ENCODE measurements around the gene AKR1C1. TPM values are rescaled to one million over a fixed set of nuclear protein-coding genes. Genes with fewer than 3 reads are reported as not detected.
"Not testable (repeated sequence)": the region's sequence is repeated elsewhere in the genome, so short reads cannot be mapped to it uniquely, and the experiment has no call there.

The AKR1C1 gene
- polyA plus RNA-seq, 5 donors, result 7.2 to 11.2 (median 9.1) TPM

DNA sequence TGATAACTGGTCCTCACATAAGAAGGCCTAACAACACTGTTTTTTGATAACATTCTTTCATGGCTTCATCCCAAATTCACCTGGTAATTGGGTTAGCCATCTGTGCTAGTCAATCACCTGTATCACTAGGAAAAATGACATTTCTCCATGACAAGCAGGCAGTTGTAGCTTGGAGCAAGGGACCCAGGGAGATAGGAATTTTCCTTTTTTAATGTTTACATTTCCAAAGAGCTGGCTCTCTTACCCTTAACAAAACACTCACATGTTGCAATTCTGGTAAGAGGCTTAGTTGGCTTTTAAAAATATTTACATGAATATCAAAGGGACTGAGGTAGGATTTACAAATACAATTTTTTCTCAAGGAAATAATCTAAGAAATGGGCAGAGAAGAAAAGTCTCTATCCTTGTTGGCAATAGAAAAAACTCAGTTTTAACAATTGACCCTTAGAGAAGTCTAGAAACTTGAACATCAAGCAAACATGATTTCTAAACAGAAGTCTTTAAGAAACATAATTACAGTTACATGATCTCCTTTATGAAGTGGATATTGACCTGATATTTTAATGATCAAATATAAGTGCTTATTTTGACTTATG, 16.1 kb upstream of the AKR1C1 start:
- DNase-seq, result peak in 1 of 2 donors; percentile 10

DNA sequence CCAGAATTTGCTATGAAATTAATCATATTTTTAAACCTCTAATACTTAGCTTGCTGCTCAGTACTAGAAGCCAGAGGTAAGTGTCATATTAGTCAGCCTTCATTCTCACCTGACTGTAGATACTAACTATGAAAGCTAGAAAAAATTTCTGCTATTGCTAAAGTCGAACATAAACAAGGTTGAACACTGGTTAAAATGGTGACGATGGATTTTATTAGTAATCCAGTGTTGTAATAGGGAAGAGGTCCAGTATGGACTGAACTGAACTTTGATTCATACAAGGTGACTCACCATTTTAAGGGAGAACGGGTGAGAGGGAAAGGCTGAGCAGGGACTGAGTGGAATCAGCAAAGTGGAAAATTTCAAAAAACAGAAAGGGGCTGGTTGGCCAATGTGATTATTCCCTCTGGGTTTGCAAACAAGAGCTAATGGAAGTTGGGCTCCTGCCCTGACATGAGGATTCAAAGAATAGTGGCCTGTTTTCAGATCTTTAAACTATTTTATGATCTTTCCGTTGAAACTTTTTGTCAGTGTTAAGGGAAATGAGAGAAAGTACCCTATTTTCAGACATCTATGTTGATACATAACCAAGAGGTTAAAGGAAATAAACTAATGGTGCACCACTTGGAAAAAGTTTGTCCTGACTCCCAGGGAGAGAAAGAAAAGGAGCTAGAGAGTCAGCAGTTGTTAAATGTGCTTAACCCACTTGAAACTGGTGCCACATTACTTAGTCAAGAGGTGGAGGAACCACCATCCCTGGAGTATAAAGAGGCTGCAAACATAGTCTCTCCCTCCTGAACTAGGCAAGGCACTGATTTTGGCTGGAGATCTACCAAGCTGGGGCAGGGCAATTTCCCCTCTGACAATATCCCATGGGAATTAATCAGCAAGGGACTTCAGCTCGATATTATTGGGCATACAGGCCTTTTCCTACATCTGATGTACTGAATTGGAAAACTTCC, 15.3 kb upstream of the AKR1C1 start:
- no peak for DNase-seq

DNA sequence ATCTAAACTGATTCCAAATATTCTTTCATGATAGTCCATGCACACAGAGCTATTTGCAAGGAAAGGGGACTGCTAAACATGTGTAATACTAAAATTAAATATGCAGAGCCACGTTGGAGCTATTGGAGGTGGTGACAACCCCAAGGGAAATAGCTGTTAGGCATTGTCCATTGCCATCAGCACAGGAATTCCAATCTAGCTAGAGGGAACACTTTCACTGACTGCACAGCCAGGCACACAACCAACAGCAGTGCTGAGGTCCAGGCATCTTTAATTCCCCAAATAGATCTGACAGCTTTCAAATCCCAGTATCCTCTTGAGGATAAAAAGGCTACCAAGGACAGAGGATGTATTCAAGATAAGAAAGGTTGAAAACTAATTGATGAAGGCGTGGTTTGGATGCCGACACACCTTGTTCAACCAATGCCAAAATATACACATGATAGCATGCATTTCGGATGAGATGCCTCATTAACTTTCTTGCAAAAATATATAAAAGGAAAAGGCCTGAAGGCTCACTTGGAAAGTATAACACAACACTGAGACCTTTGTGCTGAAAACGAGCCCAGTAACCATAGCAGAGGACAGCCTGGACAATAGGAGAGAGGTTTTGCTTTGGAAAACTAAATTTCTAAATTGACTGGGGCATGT, 11.6 kb upstream of the AKR1C1 start:
- DNase-seq, result not testable (repeated sequence)

DNA sequence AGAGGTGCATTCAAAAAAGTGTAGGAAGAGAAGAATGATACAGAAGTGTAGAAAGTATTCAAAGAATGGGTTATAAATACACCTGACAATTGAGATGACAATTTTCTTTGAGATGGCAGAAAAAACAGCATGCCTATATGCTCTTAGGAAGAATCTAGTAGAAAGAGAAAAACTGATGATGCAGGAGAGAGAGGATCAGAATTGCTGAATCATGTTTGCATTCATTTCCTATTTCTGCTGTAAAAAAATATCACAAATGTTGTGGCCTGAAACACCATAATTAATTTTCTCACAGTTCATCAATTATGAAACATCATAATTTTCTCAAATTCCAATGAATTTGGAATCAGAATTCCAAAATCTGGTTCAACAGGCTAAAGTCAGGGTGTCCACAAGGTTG, 9.8 kb upstream of the AKR1C1 start:
- no peak for DNase-seq

DNA sequence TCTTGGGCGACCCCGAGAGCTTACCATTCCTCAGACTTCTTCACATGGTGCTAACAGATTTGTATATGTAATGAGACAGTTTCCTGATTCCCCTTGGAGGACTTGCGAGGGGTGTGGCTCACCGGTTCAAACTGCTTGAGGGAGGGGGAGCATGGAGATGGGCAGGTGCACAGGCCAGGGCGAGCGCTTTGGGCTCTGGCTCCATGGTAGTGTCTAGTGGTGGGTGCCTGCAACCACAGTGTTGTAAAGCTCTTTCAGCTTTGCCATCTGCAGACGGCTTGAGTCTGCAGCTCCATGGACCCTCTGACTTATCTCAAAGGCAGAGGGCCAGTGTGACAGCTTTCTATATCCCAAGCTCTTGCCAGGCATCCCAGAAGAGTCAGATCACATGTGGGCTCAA, 7.1 kb upstream of the AKR1C1 start:
- not testable (repeated sequence) for DNase-seq

DNA sequence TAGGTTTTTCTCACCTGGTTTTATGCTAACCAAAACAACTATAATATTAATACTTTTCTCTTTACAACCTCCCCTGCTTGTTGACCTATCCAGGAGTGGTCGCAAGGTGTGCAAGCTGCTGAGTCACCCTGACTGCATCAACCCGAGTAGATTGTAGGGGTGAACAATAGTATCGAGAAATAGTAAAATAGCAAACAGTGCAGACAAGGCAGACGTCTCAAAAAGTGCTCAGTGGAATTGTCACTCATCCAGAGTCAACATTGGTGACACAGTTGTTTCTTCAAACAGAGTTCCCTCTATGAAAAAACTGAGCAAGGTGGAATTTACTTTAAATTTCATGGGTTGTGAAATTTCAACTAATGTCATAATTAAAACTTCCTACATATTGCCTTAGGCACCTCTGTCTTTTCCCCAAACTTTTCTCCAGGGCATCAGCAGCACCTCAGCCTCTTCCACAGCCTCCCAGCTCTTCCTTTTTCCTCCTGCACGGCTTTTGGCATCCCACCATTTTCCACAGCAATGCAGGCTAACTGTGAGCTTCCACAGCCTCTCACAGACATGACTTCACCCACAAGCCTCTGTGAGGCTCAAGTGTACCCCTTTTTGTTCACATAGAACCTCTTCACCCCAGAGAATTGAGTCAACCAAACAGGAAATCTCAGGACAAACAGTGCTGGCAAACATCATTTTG, 6.1 kb upstream of the AKR1C1 start:
- DNase-seq, result not testable (repeated sequence)

DNA sequence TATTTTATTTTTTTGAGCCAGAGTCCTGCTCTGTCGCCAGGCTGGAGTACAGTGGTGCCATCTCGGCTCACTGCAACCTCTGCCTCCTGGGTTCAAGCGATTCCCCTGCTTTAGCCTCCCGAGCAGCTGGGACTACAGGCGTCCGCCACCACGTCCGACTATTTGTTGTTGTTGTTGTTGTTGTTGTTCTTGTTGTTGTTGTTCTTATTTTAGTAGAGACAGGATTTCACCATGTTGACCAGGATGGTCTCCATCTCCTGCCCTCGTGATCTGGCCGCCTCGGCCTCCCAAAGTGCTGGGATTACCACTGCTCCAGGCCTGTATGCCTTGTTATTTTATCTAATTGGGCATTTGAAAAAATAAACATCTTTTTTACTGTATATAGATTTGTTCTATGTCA, 1.7 kb upstream of the AKR1C1 start:
- not testable (repeated sequence) for DNase-seq

DNA sequence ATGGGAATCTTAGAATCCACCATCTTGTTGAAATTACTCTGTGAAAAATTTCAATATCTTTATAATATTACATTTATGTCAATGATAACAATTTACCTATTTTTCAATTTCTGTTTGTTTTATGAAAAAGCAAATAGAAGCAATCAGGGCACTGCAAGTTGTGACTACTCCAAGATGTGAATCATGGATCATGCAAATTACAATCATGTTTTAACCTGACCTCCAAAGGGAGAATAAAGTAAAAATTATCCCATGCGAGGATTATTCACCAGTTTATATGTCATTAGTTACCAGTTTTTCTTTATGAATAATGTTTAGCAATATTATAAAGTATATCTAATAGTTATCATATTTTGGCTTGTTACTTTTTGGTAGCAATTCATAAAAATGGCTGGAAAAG, 907 bp upstream of the AKR1C1 start:
- not testable (repeated sequence) for DNase-seq

DNA sequence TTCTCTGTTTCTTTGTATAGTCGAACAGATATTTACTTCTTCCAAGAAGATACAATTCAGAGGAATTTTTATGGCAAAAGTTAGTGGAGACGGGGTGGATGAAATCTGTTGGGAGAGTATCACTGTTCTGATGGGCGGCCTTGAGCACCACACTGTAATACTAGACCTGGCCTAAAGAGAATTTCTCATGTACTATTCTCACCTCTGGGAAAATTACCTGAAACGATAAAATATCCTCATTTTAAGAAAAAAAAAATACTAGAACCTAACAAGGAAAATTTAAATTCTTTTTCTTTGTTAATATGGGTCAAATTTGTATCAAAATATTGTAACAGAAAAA, 570 bp downstream of the AKR1C1 start:
- not testable (repeated sequence) for DNase-seq

DNA sequence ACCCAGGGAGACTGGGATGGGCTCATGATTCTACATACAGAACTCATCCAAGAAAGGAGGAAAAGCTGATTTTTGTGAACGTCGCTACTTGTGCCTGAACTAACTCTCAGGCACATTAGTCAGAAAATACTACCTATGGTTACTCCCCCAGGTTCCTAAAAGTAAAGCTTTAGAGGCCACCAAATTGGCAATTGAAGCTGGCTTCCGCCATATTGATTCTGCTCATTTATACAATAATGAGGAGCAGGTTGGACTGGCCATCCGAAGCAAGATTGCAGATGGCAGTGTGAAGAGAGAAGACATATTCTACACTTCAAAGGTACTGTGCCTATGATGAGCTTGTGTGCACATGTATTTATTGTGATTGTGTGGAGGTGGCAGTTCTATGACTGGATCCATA, 2.5 kb downstream of the AKR1C1 start:
- not testable (repeated sequence) for DNase-seq

DNA sequence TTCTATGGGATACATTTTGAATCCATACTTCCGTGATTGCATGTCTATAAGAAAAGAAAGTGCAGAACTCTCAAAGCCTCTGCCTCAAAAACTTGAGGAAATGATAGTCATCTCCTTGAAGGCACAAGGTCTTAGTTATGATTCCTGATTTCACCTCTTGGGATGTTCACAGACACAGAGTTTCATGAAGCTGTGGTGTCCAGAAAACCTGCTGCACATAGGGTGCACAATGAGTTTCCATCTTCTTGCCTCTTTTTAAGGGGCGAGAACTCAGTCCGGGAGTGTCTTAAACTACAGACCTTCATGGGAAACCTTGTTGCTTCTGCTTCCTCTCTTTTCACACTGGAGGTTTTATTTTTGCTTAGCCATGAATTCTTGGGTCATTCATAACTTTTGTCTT, 4.0 kb downstream of the AKR1C1 start:
- not testable (repeated sequence) for DNase-seq

DNA sequence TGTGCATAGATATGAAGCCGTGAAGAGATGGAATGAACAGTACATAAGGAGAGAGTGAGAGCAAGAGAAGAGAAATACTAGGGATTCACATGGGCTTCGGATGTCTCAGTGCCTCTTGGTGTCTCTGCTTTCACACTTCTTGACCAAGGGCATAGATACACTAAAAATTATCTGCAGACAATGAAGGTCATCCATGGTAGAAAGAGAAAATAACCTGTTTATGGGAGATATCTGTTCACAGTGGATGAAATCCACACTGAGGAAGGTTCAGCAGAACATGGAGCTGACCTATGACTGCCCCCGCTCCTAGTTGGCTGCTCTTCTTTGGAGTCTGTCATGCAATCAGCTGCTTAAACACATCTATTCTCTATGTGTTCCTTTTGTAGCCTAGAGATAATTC, 6.1 kb downstream of the AKR1C1 start:
- not testable (repeated sequence) for DNase-seq

DNA sequence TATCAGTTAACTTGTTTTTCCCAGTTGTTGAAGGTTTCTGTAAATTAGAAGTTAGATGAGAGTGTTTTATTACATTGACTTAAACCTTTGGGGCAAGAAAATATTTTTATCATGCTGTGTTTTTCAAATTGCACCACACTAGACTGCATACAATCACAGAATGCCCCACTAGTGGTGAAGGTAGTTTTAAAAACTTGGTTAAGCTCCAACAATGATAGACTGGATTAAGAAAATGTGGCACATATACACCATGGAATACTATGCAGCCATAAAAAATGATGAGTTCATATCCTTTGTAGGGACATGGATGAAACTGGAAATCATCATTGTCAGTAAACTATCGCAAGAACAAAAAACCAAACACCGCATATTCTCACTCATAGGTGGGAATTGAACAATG, 7.1 kb downstream of the AKR1C1 start:
- not testable (repeated sequence) for DNase-seq

DNA sequence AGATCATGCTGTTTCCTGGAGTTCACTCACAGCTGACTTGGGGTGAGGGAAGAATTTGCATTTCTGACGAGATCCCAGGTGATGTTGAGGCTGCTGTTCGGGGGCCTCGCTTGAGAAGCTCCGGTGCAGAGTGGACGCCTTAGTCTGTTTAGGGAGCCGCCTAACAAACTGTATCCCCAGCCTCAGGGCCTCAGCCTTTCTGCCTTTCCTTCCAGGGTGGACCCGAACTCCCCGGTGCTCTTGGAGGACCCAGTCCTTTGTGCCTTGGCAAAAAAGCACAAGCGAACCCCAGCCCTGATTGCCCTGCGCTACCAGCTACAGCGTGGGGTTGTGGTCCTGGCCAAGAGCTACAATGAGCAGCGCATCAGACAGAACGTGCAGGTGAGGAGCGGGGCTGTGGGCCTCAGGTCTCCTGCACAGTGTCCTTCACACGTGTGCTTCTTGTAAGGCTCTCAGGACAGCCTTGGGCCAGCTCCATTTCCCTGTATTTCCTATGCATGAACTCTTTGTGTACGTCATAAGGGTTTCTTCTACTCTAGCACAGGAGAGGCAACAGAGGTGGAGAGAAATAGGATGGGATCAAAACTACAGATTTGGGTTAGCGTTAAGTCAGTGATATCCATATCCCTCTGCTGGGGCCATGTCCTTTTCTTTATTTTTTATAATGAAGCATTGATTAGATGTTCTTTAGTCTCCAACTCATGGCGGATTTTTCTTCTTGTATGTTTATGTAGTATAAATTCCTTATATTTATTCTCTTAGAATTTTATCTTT, 9.3 kb downstream of the AKR1C1 start:
- not testable (repeated sequence) for DNase-seq

DNA sequence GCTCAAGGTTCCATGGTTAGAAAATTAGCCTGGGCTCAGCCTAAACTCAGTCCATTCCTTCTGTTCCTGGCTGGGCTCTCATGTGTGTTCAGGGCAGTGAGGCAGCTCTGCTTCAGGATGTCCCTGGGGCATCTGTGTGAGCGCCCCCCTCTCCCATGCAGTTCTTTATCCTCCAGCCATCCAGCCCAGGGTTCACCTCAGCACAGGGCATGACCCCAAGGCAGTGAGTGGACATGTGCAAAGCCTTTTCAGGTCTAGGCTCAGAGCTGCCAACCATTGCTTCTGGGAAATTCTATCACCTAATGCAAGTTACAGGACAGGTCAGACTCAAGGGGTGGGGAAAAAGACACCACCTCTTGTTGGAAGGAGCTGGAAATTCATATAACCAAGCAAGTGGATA, 10.1 kb downstream of the AKR1C1 start:
- not testable (repeated sequence) for DNase-seq

DNA sequence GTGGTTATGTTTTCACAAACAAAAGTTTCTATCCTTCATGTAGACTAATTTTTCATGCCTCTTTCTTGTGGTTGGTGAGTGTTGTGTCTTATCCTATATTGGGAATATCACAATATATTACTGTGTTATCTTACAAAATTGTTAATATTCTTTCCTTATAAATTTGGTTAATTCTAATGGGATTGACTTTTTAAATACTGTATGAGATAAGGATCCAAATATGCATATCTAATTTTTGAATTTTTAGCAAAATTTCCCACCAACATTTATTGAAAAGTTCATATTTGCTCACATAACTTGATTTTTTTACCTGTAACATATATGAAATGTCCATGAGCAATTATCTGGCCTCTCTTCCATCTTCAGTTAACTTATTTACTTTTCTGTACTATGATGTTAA, 11.2 kb downstream of the AKR1C1 start:
- DNase-seq, result not testable (repeated sequence)

DNA sequence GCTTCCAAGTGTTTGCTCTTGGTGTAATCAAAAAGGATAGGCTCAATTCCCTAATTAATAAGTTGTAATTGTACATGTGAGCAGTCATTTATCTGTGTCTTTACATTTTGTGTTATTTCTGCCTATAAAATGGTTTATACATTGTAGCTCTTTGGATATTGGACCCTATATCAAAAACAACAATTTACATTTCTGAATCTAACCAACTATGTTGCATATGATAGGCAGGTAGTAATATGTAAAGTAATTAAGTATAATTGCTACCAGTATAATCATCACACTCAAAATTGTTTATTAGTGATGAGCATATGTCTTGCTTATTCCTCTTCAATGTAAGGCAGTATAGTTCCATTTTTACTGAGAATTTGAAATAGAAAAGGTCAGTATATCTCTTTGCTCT, 13.8 kb downstream of the AKR1C1 start:
- DNase-seq, result no peak

DNA sequence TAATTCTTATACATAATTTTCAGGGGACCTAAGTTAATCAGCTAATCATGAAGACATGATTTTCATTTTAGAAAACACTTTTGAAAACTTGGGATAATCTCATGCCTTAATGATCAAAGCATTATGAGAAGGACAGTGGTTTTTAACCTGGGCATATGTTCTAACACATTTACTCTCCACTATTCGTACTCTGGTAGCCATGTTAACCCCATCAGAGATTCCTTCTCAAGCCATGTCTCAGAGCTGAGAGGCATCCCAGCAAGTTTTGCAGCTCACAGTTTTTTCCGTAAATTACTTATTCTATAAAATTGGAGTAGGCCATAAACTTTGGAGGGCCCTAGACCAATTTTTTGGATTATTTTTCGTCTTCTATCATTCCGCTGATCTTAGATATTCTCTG, 15.7 kb downstream of the AKR1C1 start:
- DNase-seq, result no peak

DNA sequence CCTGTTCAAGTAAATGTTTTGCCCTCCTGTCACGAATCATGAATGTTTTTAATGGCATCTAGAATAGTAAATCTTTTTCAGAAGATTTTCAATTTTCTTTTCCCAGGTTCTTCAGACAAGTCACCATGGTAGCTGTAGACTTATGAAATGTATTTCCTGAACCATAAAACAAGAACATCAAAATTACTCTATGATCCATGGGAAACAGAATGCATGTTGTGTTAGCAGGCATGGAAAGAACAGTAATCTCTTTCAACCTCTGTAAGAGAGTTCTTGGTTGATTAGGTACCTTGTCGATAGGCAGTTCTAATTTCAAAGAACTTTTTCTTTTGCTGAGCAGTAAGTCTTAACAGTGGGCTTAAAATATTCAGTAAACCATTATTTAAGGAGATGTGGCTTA, 17.6 kb downstream of the AKR1C1 start:
- DNase-seq, result no peak

DNA sequence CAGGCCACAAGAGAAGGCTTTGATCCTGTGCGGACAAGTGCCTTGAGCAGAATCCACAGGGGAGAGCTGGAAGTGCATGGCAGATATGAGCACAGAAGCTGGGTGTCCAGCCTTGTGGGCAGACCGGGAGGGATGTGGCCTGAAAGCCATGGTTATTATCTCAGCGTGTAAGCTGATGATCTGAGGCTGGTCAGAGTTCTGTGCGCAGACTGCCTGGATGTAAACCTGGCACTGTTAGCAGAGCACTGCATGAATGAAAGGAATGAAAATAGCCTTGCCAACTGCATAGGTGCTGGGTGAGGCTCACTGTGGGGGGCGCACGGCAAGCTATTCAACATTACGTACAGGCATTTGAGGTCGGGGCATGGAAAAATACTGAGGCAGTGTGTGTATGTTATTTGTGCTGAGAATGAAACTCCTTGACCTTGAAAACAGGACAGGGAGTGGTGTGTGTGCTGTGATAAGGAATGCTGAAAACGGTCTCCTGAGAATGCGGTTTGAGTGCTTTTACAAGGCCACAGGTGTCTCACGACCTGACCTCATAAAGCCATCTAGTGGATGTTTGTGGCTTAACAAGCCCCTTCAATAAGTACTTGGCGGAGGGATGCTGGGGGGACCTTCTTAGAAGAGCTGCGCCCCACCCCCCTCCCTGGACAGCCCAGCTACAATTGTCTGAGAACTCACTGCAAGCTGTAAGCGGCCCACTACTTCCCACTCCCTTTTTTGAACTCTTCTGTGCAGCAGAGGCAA, 18.7 kb downstream of the AKR1C1 start:
- DNase-seq, result peak; percentile 21 to 28
